GM21786 (cell line): ENCODE results near the gene RTN4RL1.

Source experiments
- ATAC-seq: cut with Tn5 transposase; IDR thresholded peaks from one replicate; pipeline ENCODE4 v1.9.1; 2021; ENCODE audit not compliant: unreplicated experiment

RTN4RL1 gene

GRCh38 chr17:1951920-1952319, 73.2 kb downstream of the RTN4RL1 start:
- no peak for ATAC-seq

- ATAC-seq = no peak
These were observed 75.4 kb downstream of the RTN4RL1 start for GRCh38 chr17:1949754-1950153.

- no peak for ATAC-seq
These were observed 76.7 kb downstream of the RTN4RL1 start for GRCh38 chr17:1948517-1948825.

GRCh38 chr17:1947743-1948516, 77.2 kb downstream of the RTN4RL1 start:
- no peak for ATAC-seq

- no peak for ATAC-seq
These were observed 77.8 kb downstream of the RTN4RL1 start for GRCh38 chr17:1947229-1947742.

- no peak for ATAC-seq
These were observed 78.9 kb downstream of the RTN4RL1 start for GRCh38 chr17:1946021-1946932.

- no peak for ATAC-seq
These were observed 79.5 kb downstream of the RTN4RL1 start for GRCh38 chr17:1945621-1946020.

- ATAC-seq = no peak
These were observed 81.7 kb downstream of the RTN4RL1 start for GRCh38 chr17:1943436-1943831.

GRCh38 chr17:1942666-1943435, 82.3 kb downstream of the RTN4RL1 start:
- no peak for ATAC-seq

GRCh38 chr17:1942066-1942365, 83.1 kb downstream of the RTN4RL1 start:
- ATAC-seq = no peak

GRCh38 chr17:1941272-1942065, 83.7 kb downstream of the RTN4RL1 start:
- ATAC-seq = no peak

GRCh38 chr17:1940810-1941185, 84.3 kb downstream of the RTN4RL1 start:
- no peak for ATAC-seq

GRCh38 chr17:1939981-1940809, 84.9 kb downstream of the RTN4RL1 start:
- no peak for ATAC-seq

GRCh38 chr17:1937461-1937860, 87.7 kb downstream of the RTN4RL1 start:
- ATAC-seq = no peak

GRCh38 chr17:1936766-1937165, 88.4 kb downstream of the RTN4RL1 start:
- no peak for ATAC-seq

GRCh38 chr17:1934901-1935300, 90.2 kb downstream of the RTN4RL1 start:
- ATAC-seq = no peak

- no peak for ATAC-seq
These were observed 91.0 kb downstream of the RTN4RL1 start for GRCh38 chr17:1933875-1934715.

- no peak for ATAC-seq
These were observed 93.1 kb downstream of the RTN4RL1 start for GRCh38 chr17:1931844-1932579.
